ENCODE results near the gene MAGI2. TPM values are rescaled to one million over a fixed set of nuclear protein-coding genes. Genes with fewer than 3 reads are reported as not detected.

The MAGI2 gene
- total RNA-seq, 2 donors from 2014 or later: 3.9 to 10.5 TPM

GRCh38 chr7:78043159-78043558 is 1410.3 kb downstream of the MAGI2 start:
- Histone ChIP-seq H3K27me3 (no peaks in the 10 kb centered on the region), H3K27ac (no peak overlapping the region), H3K4me3 (no peak overlapping the region), H3K9me3 (no peaks in the 10 kb centered on the region), H3K4me1 (peaks cover 7% of the 10 kb centered on the region), H3K36me3 (replicated peaks in 1 of 2; ENCODE audit: insufficient read depth in 1 of 2, low read depth in 2 of 2) (no peaks in the 10 kb centered on the region)
- intact Hi-C loops (cut with DNase I): no loop called here
- ATAC-seq: peak; percentile 33
- DNase-seq: no peak
- TF ChIP-seq CTCF (IDR thresholded peaks at IDR 0.05) (no peak), POLR2A (IDR thresholded peaks at IDR 0.05) (no peak)
- WGBS, 2 donors: 11 to 28% methylated on average over 2 of the region's 2 CpGs

GRCh38 chr7:78041423-78041822 is 1412.0 kb downstream of the MAGI2 start:
- 93% methylated on average over 3 of the region's 3 CpGs for WGBS, 2 donors

GRCh38 chr7:78039790-78040776 is 1413.4 kb downstream of the MAGI2 start:
- peak; percentile 52 for ATAC-seq
- intact Hi-C loops (cut with DNase I): no loop called here
- Histone ChIP-seq H3K36me3 (replicated peaks in 1 of 2; ENCODE audit: insufficient read depth in 1 of 2, low read depth in 2 of 2) (no peaks in the 10 kb centered on the region), H3K4me1 (no peaks in the 10 kb centered on the region), H3K9me3 (no peaks in the 10 kb centered on the region), H3K4me3 (no peak overlapping the region), H3K27ac (no peak overlapping the region), H3K27me3 (no peaks in the 10 kb centered on the region)
- TF ChIP-seq CTCF (IDR thresholded peaks at IDR 0.05): peak; percentile 32 to 50 (median 41)
- no peak for TF ChIP-seq POLR2A (IDR thresholded peaks at IDR 0.05)
- 54 to 58% methylated on average over 33 to 40 of the region's 40 CpGs for WGBS, 2 donors
- peak in 3 of 4 donors; percentile 28 to 49 (median 34) for DNase-seq

More at GRCh38 chr7:78041423-78041822, 1412.0 kb downstream of the MAGI2 start:
- H3K4me1 ChIP-seq: no peaks in the 10 kb centered on the region
- TF ChIP-seq POLR2A (IDR thresholded peaks at IDR 0.05) (no peak), CTCF (IDR thresholded peaks at IDR 0.05) (no peak)
- no peaks in the 10 kb centered on the region for H3K27me3 ChIP-seq
- no peak overlapping the region for H3K4me3 ChIP-seq
- H3K9me3 ChIP-seq: no peaks in the 10 kb centered on the region
- no peak overlapping the region for H3K27ac ChIP-seq
- no peak for ATAC-seq
- DNase-seq: no peak
- no peaks in the 10 kb centered on the region for H3K36me3 ChIP-seq (replicated peaks in 1 of 2; ENCODE audit: insufficient read depth in 1 of 2, low read depth in 2 of 2)
- intact Hi-C loops (cut with DNase I): no loop called here

GRCh38 chr7:78038465-78039080 is 1414.9 kb downstream of the MAGI2 start:
- 72 to 78% methylated on average over 7 of the region's 7 CpGs for WGBS, 2 donors
- Histone ChIP-seq H3K36me3 (replicated peaks in 1 of 2; ENCODE audit: insufficient read depth in 1 of 2, low read depth in 2 of 2) (no peaks in the 10 kb centered on the region), H3K9me3 (no peaks in the 10 kb centered on the region), H3K27ac (no peak overlapping the region), H3K4me3 (no peak overlapping the region), H3K27me3 (no peaks in the 10 kb centered on the region), H3K4me1 (no peaks in the 10 kb centered on the region)
- intact Hi-C loops (cut with DNase I): no loop called here
- TF ChIP-seq POLR2A (IDR thresholded peaks at IDR 0.05): no peak
- no peak for TF ChIP-seq CTCF (IDR thresholded peaks at IDR 0.05)
- DNase-seq (no peak), ATAC-seq (no peak)

Measured in body of pancreas (tissue), 4 donors.